HG02678 (cell line): ENCODE data around the gene GGCX.

Source experiments
- ATAC-seq: cut with Tn5 transposase; IDR thresholded peaks from one replicate; pipeline ENCODE4 v1.9.1; 2021; ENCODE audit warnings: mild to moderate bottlenecking, moderate library complexity; ENCODE audit not compliant: unreplicated experiment

GGCX gene

DNA sequence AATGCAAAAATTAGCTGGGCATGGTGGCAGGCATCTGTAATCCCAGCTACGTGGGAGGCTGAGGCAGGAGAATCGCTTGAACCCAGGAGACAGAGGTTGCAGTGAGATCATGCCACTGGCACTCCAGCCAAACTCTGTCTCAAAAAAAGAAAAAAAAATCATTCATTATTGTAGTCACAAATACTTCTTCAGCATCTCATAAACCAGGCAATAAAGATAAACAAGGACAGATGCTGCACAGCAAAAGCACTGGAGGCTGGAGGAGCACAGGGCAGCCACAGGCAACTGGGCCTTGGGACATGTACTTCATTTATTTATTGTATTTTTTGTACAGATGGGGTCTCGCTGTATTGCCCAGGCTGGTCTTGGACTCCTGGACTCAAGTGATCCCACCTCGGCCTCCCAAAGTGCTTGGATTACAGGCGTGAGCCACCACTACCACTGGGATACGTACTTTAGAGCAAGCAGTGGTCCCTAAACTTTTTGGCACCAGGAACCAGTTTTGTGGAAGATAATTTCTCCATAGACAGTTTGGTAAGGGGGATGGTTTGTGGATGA lies 39.1 kb downstream of the GGCX start:
- no peak for ATAC-seq

DNA sequence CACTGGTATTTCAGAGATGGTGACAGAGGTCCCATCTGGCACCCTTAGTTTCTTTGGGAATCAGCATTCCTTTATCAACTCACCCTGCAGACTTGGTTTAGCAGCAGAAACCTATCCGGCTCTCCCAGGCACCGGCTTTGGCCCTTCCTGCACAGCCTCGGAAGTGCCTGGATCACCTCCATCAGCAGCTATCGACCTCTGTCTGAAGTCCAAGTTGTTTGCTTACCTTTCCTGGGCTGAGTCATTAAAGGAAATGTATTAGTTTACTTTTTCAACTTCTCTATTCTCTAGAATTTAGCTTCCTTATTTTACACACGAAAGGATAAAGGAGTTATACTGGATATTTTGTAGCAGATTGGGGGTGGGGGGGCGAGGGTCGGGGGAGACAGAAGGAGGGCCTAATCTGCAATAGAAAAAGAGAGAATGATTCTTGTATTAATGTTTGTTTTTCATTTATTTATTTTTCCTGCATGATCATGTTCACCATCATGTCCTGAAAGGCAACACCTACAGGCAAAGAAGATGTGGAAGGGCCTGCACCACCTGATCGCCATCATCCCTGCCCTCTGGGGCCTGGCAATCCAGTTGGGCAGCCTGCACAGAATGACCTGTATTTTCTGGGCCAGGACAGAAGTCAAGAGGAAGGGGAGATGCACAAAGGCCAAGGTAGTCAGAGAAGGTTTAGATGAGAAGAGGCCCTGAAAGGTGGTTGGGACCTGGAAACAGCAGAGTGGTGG lies 44.5 kb downstream of the GGCX start:
- no peak for ATAC-seq

DNA sequence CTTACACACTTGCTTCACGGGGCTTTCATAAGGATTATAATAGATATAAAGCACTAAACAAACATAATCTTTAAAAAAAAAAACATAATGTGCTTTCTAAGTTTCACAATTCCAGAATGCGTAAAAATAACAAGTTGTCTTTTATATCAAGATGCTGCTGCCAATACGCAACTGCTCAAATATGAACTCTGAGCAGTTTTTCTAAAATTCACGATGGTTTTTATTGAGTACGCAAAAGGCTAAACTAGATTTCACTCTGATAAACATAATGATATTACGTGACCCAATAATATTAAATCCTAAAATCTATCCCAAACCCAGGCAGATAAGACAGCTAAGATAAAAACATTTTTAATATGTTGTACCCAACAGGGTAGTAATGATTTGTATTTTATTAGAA lies 47.0 kb downstream of the GGCX start:
- ATAC-seq = no peak

DNA sequence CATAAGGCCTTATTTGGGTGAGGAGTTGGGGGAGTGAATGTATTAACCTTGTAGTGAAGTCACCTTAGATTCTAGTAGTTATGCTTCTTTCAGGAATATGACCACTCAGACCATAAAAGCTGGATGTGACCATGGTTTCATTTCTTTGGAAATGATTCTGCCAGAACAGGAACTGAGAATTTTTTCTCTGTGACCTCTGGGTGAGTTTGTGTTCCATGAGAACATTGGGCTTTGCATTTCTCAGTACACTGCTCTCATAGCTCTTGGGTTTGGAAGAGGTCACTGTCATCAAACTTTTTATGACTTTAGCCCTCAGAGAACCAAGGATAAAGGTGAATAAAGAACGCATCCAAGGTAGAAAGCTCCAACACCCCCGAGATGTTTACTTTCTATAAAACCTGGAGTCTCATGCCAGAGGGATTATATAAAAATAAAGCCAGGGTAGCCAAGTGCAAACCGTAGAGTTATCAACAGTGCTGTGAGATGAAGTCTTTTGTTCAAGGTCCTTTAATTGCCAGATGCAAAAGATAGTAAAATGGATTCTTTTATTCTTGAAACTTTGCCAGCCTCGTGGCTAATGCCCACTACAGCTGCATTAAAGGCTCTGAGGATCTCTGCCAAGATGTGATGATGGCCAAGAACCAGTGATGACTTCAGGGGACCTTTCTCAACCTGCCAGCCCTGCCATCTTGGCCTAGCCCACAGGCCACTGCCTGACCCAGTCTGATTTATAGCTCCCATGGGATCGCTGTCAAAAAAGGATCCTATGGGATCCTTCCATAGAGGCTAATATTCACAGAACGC lies 50.1 kb downstream of the GGCX start:
- ATAC-seq = no peak

DNA sequence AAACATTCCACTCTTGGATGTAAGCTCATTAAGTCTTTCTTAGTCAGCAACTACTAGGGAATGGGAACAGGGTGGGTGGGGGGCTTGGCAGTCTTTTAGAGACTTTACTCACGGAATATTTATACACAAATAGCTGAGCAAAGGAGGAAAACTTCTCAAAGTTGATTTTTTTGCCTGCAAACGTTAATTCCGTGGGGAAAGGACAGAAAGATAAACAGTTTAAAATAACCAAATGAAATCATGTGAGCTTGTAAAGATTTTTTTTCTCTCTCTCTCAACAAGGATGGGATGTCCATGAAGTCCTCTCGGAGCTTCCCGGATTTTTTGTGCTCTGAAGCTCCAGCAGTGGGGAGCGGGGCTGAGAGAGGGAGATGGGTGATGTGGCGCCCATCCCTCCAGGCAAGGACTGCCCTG lies 54.5 kb downstream of the GGCX start:
- no peak for ATAC-seq

DNA sequence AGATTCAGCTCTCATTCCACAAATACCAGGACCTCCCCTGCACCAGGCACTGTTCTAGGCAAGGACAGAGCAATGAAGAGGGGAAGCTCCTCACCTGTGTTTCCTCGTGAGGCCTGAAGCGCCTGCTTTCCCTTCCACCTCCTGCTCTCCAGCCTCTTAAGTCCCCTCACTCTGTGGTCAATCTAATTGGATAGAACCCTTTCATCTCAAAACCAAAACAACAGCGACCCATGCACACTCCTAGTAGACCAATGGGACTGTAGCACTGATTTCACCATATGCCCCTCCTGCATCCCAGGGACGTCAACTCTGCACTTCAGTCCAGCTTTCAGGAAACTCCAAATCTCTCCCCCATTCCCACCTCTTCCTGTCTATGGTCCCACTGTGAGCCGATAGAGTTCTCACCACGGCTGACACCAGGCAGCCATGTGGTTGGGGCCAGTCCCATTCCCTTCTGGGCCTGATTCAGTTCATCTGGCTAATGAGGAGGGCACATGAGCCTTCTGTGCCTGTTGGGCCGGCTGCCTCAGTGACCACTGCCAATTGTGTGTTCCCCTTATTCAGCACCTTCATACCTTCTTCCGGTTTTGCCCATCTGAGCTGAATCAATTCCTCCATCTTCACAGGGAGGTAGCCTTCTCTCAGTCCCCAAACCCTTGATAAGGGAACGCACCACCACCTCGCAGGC lies 55.6 kb downstream of the GGCX start:
- ATAC-seq = no peak

DNA sequence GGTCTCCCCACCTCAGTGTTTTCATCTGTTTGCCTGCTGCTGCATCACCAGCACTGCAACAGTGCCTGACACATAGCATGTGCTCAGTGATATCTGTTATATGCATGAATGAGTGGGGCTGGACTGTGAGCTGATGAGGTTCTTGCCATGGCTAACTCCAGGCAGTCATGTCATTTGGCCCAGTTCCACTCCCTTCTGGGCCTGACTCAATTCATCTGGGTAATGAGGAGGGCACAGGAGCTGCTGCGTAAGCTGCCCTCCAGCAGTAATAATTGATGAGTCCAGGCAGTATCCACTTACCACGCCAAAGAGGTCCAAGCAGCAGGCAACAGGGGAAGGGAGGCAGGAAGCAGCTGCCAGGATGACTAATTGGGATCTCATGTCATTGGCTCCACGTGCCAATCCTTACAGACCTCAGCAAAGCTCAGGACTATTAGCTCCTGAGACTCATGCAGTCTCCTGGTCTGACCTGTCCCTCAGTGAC lies 56.5 kb downstream of the GGCX start:
- no peak for ATAC-seq

DNA sequence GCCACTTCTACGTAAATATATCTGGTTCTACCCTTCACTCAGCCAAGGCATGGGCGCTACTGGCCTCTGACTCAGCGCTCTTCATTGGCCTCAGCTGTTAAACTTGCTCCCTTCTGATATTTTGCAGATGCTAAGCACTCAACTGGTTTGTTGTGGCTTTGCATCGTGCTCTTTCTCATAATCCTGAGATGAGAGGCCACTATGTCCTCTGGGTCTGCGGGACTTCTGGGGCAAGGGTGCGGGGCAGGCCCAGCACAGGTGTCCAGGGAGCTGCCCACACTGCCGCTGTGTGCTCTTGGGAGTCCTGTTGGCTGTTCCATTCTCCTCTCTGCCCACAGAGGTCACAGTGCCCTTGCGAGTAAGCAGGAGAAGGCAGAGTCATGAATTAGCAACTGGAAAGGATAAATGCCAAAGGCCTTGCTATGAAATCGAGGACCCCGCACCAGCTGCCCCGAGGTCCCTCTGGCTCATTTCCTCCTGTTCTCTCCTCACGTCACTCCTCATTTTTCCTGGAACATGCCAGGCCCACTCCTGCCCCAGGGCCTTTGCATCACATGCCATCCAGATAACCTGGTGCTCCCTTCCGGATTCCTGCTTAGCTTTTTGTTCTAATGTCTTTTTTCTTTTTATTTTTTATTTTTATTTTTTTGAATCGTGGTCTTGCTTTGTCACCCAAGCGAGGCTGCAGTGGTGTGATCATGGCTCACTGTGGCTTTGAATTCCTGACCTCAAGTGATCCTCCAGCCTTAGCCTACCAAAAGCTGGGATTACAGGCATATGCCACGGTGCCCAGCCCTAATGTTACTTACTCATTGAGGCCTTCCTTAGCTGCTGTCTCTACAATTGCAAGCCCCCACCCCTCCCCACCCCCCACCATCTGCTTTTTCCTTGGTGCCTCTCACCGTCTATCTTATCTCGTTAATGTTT lies 57.2 kb downstream of the GGCX start:
- no peak for ATAC-seq

DNA sequence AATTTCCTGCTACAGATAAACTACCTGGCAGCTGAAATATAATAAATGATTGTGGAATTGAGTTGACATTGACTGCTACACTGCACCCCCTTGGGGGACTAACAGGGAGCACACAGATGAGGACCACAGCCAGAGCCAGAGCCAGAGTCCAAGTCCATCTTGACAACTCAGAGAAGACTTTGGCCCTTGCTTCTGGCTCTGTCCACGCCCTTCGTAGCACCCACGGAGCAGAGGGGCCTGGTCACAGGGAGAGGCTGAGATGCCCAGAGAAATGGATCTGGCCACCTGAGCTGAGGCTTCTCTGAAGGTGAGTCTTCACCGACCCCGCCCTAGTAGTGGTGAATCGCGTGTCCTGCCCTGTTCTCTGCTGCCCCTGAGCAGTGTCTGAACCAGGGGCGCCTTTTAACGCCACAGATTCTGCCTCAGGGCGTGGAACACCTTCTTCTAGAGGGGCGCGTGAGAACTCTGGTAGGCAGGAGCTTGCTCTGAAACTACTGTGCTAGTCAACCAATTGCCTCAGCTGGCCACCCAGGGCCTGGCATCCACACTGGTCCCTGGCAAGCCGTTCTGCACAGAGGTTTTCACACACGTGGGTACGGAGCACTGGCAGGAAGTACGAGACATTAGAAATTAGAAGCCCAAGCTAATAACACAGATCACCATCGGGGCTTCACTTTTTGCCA lies 58.0 kb downstream of the GGCX start:
- ATAC-seq = no peak

DNA sequence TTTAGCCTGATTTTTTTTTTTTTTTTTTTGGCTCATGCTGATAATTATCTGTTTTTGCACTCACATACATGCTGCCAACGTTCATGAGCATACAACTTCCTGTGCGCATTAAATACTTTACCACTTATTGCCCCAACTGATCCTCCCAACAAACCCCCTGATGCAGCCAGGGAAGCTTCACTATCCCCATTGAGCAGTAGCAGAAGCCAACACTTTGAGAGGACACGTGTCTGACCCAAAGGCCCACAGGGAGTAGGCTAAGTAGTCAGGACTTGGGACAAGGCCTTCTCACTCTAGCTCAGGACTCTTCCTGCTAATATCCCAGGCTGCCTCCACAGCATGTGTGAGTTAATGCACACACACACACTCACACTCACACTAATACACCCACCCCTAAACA lies 58.6 kb downstream of the GGCX start:
- ATAC-seq = no peak

DNA sequence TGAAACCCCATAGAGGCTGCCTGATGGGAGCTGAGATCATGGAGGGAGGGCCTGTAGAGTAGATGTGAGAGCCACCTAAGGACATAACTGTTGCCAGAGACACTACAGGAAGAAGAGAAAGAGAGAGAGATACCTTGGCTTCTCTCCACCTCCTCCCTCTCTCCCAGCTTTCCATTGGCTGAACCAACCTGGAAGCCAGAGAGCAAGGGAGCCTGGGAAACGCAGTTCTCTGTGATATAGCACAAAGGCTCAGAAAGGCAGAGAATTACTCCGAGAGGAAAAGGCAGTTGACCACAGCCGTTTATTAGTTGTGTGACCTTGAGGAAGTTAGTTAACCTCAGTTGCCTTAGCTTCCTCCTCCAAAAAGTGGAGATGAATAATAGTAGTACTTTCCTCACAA lies 60.0 kb downstream of the GGCX start:
- no peak for ATAC-seq

DNA sequence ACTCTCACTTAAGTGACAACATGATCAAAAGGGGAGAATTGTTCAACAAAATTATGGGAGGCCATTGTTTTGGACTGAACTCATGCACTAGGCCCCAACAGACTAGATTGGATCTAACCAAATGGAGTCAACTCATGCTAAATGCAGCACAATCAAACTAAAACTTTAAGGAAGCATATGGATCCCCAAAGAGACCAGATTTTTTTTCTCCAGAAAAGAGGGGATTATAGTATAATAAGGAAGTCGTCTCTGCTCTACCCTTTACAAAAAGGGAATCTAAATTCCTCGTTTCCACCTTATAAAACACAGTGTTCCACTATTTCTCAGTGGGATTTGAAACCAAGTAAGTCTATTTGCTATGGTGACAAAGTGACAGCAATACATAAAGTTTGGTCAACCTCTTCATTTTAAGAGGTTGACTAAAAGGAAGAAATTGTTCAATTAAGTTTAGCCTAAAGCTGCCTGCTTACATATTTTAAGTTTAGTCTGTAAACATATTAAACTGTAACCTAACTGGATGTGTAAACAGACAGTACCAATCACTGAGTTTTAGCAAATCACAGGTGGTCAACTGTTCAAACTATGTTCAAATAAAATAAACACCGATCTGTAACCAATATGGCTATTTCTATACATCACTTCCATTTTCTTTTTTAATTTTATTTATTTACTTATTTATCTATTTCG lies 63.2 kb downstream of the GGCX start:
- ATAC-seq = no peak

DNA sequence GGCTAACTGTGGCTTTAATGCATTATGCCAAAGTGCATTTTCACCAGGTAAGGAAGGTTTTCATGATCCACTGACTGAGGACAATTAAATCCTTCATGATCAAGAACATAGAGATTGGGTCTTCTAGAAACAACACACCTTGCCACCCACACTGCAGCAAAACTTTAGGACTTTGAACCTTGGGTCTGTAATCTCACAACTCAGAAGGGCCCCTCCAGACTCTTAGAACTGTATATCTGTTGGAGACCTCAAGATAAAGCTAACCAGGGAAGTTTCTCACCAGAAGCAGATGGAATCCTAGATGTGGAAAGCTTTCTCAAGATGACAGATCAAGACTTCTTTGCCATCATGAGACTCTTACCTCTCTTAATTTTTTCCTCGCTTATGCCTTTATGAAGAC lies 64.9 kb downstream of the GGCX start:
- no peak for ATAC-seq
